B cell (primary cell): ENCODE data around the gene PXN.

ENCODE experiments used
- EZH2 ChIP-seq: IDR thresholded peaks from 2 replicates; pipeline ENCODE4 v1.6.1; 2012; ENCODE audit warnings: borderline replicate concordance, low read depth, mild to moderate bottlenecking, moderate library complexity, low read length; ENCODE audit not compliant: insufficient read depth, poor library complexity, severe bottlenecking
- TF ChIP-seq, protein P1 (sequence below): fragments of 200-600 bp; IDR thresholded peaks from one replicate; pipeline ENCODE4 v1.8.0; 2022; ENCODE audit warnings: antibody characterized with exemption, mild to moderate bottlenecking

DNA sequence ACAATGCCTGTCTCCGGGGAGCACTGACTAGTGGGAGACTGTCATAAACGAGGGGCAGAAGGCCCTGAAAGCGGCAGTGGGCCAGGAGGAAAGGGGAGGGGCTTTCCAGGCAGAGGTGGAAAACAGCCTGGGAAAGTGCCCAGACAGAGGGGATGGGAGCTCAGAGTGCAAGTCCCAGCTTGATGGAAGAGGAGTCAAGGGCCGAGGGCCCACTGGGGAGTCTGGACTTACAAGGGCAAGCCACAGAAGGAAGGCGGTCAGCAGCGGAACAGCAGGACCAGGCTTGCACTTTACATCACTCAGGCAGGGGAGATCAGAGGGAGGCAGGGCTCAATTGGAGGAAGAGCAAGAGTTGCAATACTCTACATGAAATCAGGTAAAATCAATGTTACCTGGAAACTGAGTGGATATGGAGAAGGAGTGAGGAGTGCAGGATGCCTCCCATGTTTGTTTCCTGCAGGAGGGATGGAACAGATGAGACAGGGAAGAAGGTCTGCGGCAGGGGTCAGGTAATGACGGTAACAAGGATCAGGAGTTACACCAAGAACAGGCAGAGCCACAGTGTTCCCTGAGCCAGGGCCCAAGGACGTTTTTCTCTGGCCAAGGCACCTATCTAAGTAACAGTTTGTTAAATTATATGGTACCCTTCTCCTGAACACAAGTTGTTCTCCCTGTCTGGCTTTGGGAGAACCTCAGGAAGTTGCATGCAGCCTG lies 23.8 kb downstream of the PXN start:
- TF ChIP-seq, protein P1, sequence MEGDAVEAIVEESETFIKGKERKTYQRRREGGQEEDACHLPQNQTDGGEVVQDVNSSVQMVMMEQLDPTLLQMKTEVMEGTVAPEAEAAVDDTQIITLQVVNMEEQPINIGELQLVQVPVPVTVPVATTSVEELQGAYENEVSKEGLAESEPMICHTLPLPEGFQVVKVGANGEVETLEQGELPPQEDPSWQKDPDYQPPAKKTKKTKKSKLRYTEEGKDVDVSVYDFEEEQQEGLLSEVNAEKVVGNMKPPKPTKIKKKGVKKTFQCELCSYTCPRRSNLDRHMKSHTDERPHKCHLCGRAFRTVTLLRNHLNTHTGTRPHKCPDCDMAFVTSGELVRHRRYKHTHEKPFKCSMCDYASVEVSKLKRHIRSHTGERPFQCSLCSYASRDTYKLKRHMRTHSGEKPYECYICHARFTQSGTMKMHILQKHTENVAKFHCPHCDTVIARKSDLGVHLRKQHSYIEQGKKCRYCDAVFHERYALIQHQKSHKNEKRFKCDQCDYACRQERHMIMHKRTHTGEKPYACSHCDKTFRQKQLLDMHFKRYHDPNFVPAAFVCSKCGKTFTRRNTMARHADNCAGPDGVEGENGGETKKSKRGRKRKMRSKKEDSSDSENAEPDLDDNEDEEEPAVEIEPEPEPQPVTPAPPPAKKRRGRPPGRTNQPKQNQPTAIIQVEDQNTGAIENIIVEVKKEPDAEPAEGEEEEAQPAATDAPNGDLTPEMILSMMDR: no peak
- no peak for TF ChIP-seq EZH2
